A673 (cell line): Measurements from ENCODE around the gene DNAJC27. TPM values are rescaled to one million over a fixed set of nuclear protein-coding genes. Genes with fewer than 3 reads are reported as not detected.
"Not testable (repeated sequence)": the region's sequence is repeated elsewhere in the genome, so short reads cannot be mapped to it uniquely, and the experiment has no call there.

Experiments
- Bru-seq: library from RNA; stranded (reverse); fragments of 400-500 nt; gene quantifications from one replicate; lab custom pipeline; 2021; lab: Mats Ljungman, UMichigan
- BruChase-seq, 2 experiments: library from RNA; stranded (reverse); fragments of 400-500 nt; gene quantifications; one replicate each; lab custom pipeline; 2021; lab: Mats Ljungman, UMichigan
- BruUV-seq: library from RNA; stranded (reverse); fragments of 400-500 nt; replicated peaks from 2 replicates; lab custom pipeline; 2021; lab: Mats Ljungman, UMichigan
- CTCF ChIA-PET: fragments of 300-600 bp; sonication (Branson Sonifier 250); formaldehyde crosslinking; loops from one replicate; lab custom pipeline; 2022; ENCODE audit warnings: antibody characterized with exemption; lab: Charles Lee
- POLR2A ChIA-PET: fragments of 300-600 bp; sonication (Branson Sonifier 250); formaldehyde crosslinking; loops from one replicate; lab custom pipeline; 2022; ENCODE audit warnings: antibody characterized with exemption; ENCODE audit not compliant: low non-redundant PET; lab: Charles Lee
- DNase-seq: peaks from one replicate; pipeline ENCODE4 v3.0.0-alpha.2; 2015; ENCODE audit warnings: low spot score
- H3K27ac ChIP-seq: fragments of 200-600 bp; sonication (generic); 2 replicates; pipeline ENCODE4 v1.5.1; 2016; ENCODE audit warnings: mixed run types, low read depth, mild to moderate bottlenecking, mixed read lengths, antibody characterized with exemption, low read length; ENCODE audit not compliant: poor library complexity, severe bottlenecking
- H3K27me3 ChIP-seq: fragments of 200-600 bp; sonication (generic); replicated peaks from 2 replicates; pipeline ENCODE4 v1.6.1; 2017; ENCODE audit warnings: mixed run types, low read depth, mild to moderate bottlenecking, mixed read lengths, antibody characterized with exemption, low read length; ENCODE audit not compliant: insufficient read depth, poor library complexity
- H3K36me3 ChIP-seq: fragments of 200-600 bp; sonication (generic); 2 replicates; pipeline ENCODE4 v1.6.1; 2016; ENCODE audit warnings: mixed run types, mild to moderate bottlenecking, mixed read lengths, antibody characterized with exemption, low read length; ENCODE audit not compliant: insufficient read depth, poor library complexity, severe bottlenecking
- H3K4me1 ChIP-seq: fragments of 200-600 bp; sonication (generic); 2 replicates; pipeline ENCODE4 v1.6.1; 2017; ENCODE audit warnings: mixed run types, mild to moderate bottlenecking, mixed read lengths, antibody characterized with exemption, low read length; ENCODE audit not compliant: insufficient read depth, poor library complexity, severe bottlenecking
- H3K4me3 ChIP-seq: fragments of 200-600 bp; sonication (generic); 2 replicates; pipeline ENCODE4 v1.5.1; 2016; ENCODE audit warnings: low read depth, mixed run types, mild to moderate bottlenecking, mixed read lengths, low read length; ENCODE audit not compliant: poor library complexity, severe bottlenecking
- H3K9me3 ChIP-seq: fragments of 200-600 bp; sonication (generic); 2 replicates; pipeline ENCODE4 v1.6.1; 2016; ENCODE audit warnings: mixed run types, low read depth, mild to moderate bottlenecking, mixed read lengths, antibody characterized with exemption, low read length; ENCODE audit not compliant: poor library complexity, severe bottlenecking
- EZH2 ChIP-seq: fragments of 200-600 bp; sonication (generic); IDR thresholded peaks from 2 replicates; pipeline ENCODE4 v1.6.1; 2017; ENCODE audit warnings: borderline replicate concordance, low read depth, mild to moderate bottlenecking, mixed read lengths, antibody characterized with exemption, low read length; ENCODE audit not compliant: poor library complexity, severe bottlenecking
- intact Hi-C: fragments of 100-400 bp; cut with micrococcal nuclease; formaldehyde crosslinking; loops from one replicate; pipeline ENCODE4 v1.10.0; 2022; ENCODE audit not compliant: unreplicated experiment
- long read RNA-seq: library from polyadenylated mRNA; stranded (forward); transcript quantifications from one replicate; pipeline ENCODE4 v2.0.0, GENCODE V29; 2022
- total RNA-seq: library from RNA; stranded (reverse); gene quantifications from 2 replicates; pipeline ENCODE4 v1.2.3, GENCODE V29; 2021
- TF ChIP-seq, protein P1 (sequence below): fragments of 300-800, 200-600 bp; sonication (generic); conservative IDR thresholded peaks from 2 replicates; pipeline ENCODE4 v1.5.1; 2017; ENCODE audit warnings: low read depth, mild to moderate bottlenecking, antibody characterized with exemption, low read length, moderate library complexity, mixed read lengths

DNAJC27 gene
- 4.4 and 6.7 TPM in 2 replicates for total RNA-seq
- percentile 75 among the genes with signal in this experiment for Bru-seq, nascent RNA
- BruChase-seq, experiment 1, labeled RNA remaining after a 2-hour chase = percentile 64 among the genes with signal in this experiment
- BruChase-seq, experiment 2, labeled RNA remaining after a 6-hour chase = percentile 53 among the genes with signal in this experiment
- long read RNA-seq, full-length matches to known transcripts = 5 of 9 reads
- long read RNA-seq, partial matches to known transcripts = 0 of 9 reads
- long read RNA-seq, other reads (novel, unspliced or antisense) = 4 of 9 reads

DNA sequence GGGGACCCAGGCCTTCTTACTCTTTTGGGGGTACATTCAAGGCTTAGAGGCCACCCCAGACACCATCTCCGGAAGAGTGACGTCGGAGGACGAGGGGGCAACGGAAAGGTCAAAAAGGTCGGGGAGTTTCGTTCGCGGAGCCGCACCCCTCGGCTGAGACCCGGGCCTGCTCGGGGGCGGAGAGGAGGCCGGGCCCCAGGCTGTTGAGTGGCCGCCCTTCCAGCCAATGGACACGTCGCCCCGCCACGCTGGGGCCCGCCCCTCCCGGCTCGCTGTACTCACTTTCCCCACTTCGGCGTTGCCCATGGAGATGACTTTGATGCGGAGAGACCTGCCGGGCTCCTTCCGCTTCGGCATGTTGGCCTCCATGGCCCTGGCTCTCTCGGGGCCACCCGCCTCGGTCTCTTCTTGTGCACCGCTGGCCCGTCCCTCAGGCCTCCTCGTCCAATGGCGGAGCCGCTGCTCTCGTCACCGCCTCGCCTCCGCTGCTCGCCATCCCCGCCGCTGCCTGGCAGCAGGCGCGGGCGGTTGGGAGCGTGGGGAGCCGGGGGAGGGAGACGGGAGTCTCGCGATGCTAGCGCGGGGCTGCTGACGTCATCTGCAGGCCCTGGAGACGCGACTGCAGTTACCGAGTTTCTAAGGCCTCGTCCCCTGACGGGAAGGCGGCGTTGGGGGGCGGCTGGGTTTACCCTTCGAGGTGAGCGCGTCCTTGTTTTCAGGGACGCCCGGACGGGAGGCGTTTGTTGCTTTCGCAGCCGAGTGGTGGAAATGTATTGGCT lies at the start of gene DNAJC27:
DNAJC27 (minus strand) TSS at position 420 of the 779 bp plus-strand sequence; CDS start at position 369, 51 bp downstream.
- peak within 1 kb of the TSS; percentile 97 for H3K27ac ChIP-seq
- BruUV-seq = no TSS peak
- TF ChIP-seq, protein P1, sequence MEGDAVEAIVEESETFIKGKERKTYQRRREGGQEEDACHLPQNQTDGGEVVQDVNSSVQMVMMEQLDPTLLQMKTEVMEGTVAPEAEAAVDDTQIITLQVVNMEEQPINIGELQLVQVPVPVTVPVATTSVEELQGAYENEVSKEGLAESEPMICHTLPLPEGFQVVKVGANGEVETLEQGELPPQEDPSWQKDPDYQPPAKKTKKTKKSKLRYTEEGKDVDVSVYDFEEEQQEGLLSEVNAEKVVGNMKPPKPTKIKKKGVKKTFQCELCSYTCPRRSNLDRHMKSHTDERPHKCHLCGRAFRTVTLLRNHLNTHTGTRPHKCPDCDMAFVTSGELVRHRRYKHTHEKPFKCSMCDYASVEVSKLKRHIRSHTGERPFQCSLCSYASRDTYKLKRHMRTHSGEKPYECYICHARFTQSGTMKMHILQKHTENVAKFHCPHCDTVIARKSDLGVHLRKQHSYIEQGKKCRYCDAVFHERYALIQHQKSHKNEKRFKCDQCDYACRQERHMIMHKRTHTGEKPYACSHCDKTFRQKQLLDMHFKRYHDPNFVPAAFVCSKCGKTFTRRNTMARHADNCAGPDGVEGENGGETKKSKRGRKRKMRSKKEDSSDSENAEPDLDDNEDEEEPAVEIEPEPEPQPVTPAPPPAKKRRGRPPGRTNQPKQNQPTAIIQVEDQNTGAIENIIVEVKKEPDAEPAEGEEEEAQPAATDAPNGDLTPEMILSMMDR = no peak
- no peak for TF ChIP-seq EZH2
- H3K27me3 ChIP-seq = no peaks in the 10 kb centered on the region
- peaks cover 4% of the 10 kb centered on the region for H3K36me3 ChIP-seq
- peak within 1 kb of the TSS; percentile 66 for H3K4me3 ChIP-seq
- peak; percentile 99 for DNase-seq
- ChIA-PET POLR2A (no interaction called here), CTCF (no interaction called here)
- H3K4me1 ChIP-seq = peaks cover 5% of the 10 kb centered on the region
- no peaks in the 10 kb centered on the region for H3K9me3 ChIP-seq
- intact Hi-C loops = loop anchor here (5.0 kb wide), 1 partner anchor 549 kb away; no protein-coding TSS in a partner anchor

- DNase-seq = peak; percentile 25
- H3K4me3 ChIP-seq = no peak overlapping the region
- ChIA-PET POLR2A (no interaction called here), CTCF (no interaction called here)
- H3K27ac ChIP-seq = no peak overlapping the region
- TF ChIP-seq, protein P1 = no peak
- TF ChIP-seq EZH2 = no peak
- no TSS peak for BruUV-seq
- no peaks in the 10 kb centered on the region for H3K9me3 ChIP-seq
- intact Hi-C loops = no loop called here
- H3K27me3 ChIP-seq = peaks cover 7% of the 10 kb centered on the region
- no peaks in the 10 kb centered on the region for H3K4me1 ChIP-seq
- H3K36me3 ChIP-seq = no peaks in the 10 kb centered on the region
Observed at GRCh38 chr2:25018681-25019080, 46.9 kb upstream of the DNAJC27 start.

GRCh38 chr2:25014631-25015030 lies 42.9 kb upstream of the DNAJC27 start:
- CTCF ChIA-PET = no interaction called here
- no TSS peak for BruUV-seq
- no peaks in the 10 kb centered on the region for H3K27me3 ChIP-seq
- DNase-seq = no peak
- no peak overlapping the region for H3K27ac ChIP-seq
- POLR2A ChIA-PET = no interaction called here
- no peak for TF ChIP-seq EZH2
- TF ChIP-seq, protein P1 = no peak
- no peak overlapping the region for H3K4me3 ChIP-seq
- intact Hi-C loops = no loop called here
- H3K4me1 ChIP-seq = no peaks in the 10 kb centered on the region
- H3K9me3 ChIP-seq = no peaks in the 10 kb centered on the region
- no peaks in the 10 kb centered on the region for H3K36me3 ChIP-seq

- CTCF ChIA-PET = interaction anchor here (0.7 kb wide), 1 partner anchor 11 kb away, joined by 5 read pairs; no protein-coding TSS in a partner anchor
- BruUV-seq, H3K4me3 ChIP-seq, H3K9me3 ChIP-seq, H3K4me1 ChIP-seq, H3K27ac ChIP-seq, POLR2A ChIA-PET, H3K36me3 ChIP-seq, DNase-seq, intact Hi-C loops, H3K27me3 ChIP-seq: not testable (repeated sequence)
Observed at GRCh38 chr2:25011342-25011741, 39.6 kb upstream of the DNAJC27 start.
